ENCODE results near the gene NTN3.
"Not testable (repeated sequence)": the region's sequence is repeated elsewhere in the genome, so short reads cannot be mapped to it uniquely, and the experiment has no call there.

NTN3 gene

DNA sequence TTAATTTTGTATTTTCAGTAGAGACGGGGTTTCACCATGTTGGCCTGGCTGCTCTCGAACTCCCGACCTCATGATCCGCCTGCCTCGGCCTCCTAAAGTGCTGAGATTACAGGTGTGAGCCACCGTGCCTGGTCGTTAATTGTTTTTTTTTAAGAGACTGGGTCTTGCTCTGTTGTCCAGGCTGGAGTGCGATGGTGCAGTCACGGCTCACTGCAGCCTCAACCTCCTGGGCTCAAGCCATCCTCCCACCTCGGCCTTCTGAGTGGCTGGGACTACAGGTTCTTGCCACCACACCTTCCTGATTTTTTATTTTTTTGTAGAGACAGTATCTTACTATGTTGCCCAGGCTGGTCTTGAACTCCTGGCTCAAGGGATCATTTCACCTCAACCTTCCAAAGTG, 8.9 kb downstream of the NTN3 start:
- not testable (repeated sequence) for DNase-seq

DNA sequence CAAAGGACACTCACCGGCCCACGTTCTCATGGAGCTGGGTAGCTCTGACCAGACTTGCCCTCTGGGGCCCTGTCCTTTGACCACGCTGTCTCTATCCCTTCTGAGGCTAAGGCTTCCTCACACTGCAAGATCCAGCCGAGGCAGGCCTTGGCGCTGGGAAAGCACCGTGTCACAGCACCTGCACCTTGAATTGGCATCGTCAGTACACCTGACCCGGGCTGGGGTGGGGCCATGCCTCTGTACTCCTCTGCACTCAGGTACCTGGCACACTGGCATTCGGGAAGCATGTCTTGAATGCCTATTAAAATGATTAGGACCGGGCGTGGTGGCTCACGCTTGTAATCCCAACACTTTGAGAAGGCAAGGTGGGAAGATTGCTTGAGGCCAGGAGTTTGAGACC, 9.9 kb downstream of the NTN3 start:
- DNase-seq: no peak

DNA sequence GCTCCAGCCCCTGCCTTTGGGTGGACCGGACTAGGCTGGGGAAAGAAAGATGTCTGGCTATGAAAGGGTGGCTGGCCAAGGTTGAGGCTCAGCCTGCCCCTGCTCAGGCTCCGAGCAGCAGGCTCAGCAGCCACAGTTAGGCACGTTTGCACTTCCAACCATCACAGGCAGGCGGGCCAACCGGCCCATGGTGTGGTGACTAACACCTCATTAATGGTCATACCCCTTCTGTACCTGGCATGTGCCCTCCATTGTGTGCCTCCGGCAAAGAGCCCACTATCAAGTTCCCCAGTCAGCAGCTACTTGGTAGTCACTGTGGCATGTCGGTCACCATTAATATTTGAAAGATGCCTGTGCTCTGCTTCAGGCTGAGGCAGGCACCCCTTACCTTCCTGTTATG, 10.6 kb downstream of the NTN3 start:
- DNase-seq: no peak

DNA sequence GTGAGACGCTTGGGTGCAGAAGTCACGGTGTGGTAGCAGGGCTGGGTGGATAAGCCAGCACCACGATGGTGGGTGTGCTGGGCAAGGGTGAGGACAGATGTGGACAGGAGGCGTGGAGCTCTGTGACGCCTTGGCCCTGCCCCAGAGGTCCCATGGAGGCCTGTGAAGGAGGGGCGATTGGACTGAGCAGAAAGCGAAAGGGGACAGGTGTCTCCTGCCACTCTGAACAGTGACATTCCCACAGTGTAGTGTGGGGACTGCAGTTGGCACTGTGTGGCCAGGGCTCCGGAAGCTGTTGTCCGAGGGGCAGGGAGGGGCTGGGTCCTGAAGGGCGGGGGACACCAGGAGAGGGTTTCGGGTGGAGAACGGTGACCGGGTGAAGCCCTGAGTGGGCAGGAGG, 11.2 kb downstream of the NTN3 start:
- DNase-seq: no peak

DNA sequence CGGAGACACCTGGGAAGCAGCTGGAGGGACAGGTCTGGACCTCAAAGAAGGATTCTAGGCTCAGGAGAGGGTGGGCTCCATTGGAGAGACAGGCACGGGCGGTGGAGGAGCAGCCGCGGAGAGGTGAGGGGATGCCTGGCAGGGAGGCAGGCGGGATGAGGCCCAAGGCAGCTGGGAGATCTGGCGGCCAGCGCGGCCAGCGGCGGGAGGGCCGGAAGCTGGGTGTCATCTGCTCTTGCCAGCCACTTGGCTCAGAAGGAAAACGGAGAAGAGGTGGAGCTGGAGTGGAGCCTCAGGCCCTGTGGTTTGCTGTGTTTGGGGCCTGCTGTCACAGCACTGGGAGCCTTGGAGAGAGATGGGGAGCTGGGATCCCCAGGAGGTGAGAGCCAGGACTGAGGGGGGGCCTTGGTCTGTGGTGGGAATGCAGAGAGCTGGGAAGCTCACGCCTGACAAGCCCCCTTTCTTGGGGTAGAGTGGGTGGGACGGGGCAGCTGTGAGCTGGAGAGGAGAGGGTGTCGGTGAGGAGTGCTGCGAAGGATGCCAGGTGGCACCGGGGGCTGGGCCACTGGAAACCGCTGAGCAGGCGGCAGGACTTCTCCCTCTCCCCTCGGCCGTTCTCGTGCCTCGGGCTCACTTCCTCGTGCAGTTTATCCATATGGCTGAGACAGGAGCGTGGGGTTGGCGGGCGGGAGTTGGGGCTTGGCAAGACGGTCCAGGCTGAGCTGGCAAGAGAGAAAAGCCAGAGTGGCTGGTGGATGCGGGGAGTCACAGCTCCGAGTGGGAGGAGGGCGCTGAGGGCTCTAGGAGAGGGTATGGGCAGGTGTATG, 11.8 kb downstream of the NTN3 start:
- DNase-seq: peak; percentile 35

DNA sequence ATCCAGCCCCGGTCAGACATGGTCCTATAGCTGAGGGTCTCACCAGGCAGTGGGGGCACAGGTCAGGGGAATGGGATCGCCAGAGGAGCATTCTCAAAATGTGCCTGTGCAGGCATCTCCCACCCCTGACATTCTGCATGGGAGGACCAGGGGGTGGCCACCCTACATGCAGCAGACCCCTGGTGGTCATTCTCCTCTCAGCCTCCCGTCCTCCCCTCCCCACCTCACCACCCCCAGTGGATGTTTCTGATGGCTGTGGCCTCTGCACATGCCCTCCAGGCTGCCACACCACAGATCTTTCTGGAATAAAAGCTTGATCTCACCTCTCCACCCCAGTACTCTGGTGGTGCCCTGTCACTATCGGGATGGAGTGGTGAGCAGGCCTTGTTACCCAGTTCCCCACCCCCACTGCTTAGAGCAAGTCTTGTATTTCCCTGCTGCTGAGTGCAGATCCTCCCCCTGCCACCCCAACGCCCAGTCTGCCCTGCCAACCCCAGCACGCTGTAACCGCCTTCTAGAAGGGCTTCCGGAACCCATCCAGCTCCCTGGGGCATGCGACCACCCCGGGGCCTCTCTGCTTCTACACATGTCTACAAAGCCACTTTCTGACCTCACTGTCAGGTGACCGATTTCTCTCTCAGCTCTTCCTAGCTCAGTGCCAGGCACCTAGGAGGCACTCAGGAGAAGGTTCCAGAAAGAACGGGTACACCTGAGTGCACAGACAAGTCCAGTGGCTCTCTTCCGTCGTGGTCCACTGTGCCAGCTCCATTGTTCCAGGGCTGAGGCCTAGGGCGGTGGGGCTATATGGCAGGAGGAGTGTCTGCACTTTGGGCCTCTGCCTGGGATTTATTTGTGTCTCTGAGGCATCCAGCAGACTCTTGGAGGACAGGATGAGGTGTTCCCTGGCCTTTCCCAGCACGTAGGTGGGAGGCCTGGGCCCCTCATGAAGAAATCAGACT, 13.1 kb downstream of the NTN3 start:
- no peak for DNase-seq

DNA sequence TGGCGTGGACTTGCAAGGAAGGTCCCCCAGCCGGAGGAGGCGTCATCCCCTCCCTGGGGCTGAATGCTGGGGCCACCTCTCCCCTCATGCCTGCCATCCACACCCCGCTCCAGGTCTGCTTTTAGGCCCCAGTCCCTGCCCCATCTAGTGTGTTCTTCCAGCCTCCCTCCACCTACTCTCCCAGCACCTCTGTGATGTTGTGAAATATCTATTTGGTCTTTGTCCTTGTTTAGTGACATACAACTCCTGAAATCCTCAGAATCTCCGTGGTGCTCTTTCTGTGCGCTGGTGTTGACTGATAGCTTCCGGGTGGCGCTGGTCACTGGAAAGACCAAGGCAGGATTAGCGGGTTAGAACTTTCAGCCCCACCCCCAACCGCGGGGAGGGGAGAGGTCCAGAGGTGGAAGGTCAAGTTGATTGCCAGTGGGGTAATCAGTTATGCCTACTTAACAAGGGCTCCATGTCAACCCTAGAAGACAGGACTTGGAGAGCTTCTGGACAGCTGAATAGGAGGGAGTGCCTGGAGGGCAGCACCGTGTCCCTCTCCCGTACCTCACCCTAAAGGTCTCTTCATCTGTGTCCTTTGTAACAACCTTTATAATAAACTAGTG, 13.9 kb downstream of the NTN3 start:
- DNase-seq: no peak

DNA sequence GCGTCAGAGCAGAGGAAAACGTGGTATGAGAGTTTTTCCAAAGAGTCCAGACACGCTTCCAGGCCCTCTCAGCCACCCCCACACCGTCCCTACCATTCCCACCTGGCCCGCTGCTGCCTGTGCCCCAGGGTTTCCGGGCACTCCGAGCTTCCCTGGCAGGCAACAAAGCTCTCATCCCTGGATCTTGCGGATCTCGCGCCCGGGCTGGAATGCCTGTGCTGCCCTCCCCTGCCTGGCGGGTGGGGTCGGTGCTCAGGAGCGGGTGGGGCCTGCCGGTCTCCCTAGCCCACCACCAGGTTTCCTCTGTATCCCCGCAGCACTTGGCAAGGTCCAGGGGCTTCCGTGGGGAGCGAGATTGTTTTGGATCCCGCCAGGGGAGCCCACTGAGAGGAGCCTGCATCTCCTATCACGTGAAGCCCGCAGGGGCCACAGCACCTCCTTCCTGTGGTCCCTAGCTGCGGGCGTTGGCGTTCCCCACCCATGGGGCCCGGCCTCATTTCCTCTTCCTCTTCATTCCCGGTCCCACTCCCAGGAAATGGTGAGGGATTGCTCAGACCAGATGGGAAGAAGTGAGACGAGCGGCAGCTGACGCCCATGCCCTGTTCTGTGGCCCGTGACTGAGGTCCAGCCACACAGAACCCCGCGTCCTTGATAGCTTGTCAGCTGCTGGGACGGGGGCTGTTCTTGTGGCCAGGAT, 14.9 kb downstream of the NTN3 start:
- DNase-seq: no peak

DNA sequence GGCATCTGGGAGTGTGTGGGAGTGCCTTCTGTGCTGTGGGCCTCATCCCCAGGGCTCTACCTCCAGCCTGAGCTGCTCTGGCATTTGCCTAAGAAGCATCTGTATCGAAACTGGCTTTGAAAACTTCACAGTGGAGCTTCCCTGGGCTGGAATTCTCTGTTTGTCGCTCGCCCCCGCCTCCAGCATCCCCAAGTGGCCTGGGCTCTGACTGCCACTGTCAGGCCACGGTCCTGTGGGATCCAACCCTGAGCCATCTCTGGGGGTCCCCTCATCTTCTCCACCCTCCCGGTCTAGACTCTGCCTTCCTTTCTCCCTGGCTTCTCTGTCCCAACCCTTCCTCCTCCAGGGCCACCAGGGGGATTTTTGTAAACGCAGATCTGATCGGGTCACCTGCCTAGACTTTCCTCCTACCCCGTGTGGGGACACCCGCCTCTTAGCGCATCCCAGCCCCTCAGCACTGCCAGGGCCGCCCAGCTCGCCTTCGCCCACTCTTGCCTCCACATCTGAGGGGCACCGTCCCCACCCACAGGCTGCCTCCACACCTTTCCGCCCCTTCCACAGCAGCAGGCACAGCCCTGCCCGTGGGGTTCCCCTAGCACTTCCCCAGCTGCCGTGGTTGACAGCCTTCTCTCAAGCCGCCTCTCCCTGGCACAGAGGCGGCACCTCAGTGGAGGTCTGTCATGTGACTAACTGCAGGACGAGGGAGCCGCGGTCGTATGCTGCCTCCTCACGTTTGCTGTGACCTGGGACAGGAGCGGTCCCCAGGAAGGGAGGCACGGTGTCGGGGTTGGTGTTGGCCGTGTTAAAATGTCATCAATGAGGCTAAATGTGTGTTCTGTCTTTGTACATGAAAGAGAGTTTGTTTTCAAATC, 15.8 kb downstream of the NTN3 start:
- peak; percentile 65 for DNase-seq

DNA sequence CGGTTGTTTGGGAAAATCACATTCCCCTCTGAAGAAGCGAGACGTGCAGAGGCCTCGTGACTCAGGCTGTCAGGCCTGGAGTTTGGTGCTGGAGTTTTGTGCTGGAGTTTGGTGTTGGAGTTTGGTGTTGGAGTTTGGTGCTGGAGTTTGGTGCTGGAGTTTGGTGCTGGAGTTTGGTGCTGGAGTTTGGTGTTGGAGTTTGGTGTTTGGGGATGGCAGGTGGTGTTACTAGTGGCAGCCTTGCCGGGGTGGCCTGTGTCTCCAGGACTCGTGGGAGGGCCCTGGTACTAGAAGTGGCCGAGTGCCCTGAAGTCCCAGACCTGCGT, 16.4 kb downstream of the NTN3 start:
- DNase-seq: no peak

DNA sequence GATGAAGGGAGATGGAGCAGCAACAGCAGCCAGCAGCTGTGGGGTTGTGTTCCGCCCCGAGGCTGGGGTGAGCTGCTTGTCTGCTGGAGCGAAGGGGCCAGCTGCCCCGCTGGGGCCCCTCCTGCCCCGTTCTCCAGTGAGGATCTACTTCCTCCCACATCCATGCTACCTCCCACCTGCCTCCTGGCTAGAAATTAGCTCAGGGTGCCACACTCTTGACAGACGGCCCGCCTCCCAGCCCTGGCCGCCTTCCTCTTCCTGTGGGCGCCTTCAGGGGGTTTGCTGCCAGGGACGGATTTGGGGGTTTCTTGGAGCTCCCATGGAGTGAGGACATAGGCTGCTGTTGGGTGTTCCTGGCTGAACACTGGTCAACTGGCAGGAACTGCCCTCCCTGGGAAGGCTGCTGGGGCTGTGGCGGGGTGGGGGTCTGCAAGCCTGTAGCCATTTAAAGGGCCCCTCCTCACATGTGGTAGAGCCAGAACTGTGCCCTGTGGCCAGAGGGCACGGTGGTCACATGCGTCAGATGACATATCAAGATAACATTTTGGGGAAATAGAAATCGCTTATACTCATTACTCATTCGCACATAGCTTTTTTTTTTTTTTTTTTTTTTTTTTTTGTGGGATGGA, 16.9 kb downstream of the NTN3 start:
- peak; percentile 48 for DNase-seq

DNA sequence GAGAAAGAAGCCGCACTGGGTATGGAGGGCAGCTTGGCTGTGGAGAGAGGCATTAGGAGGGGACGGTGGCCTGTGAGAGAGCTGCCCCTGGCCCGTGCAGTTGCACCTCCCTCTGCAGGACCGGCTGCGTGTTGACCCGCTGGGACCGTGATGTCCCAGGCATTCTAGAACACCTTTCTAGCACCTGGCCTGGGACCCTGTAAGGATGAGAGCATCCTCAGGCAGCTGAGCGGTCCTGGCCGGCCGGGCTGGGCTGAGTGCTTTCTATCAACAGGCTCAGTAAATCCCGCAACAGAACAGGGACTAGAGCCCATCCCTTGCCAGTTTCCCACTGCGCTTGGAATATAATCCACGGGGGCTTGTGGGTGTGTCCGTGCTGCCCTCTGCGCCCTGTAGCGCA, 18.5 kb downstream of the NTN3 start:
- DNase-seq: no peak

DNA sequence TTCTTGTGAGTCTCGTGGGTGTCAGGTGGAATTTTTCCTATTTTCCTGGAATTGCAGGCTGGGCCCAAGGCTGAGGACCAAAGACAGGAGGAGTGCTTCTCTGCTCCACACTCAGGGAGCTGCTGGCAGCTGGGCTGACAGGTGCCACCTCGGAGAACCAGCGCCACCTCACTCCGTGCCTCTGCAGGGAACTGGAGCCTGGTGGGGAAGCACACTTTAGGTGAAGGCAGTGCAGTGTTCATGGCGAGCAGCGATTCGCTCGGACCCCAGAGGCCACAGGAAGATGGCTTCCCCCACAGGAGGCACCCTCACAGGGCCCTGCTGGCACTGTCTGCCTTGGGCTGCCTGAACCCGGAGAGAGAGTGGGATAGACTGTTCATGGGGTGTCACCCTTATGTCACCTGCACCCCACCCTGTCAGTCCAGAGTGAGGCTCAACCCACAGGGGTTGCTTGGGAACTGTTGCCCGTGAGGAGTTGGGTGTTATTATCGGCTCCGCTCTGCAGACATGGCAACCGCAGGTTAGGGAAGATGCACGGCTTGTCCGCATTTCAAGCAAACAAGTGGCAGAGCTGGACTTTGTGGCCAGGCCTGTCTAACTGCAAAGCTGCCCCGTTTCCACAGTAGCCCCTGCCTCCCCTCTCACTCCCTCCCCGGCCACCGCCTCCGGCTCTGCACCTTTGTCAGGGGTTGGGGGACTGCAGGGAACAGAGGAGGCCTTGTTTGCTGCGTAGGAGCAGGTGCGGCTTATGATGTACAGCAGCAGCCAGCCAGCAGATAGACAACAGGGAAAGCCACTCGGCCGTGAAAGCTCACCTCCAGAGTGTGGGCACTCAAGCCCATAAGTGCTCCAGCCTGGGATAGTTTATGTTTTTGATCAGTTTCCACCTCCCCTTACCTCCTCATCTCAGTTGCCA, 19.4 kb downstream of the NTN3 start:
- peak; percentile 37 for DNase-seq

DNA sequence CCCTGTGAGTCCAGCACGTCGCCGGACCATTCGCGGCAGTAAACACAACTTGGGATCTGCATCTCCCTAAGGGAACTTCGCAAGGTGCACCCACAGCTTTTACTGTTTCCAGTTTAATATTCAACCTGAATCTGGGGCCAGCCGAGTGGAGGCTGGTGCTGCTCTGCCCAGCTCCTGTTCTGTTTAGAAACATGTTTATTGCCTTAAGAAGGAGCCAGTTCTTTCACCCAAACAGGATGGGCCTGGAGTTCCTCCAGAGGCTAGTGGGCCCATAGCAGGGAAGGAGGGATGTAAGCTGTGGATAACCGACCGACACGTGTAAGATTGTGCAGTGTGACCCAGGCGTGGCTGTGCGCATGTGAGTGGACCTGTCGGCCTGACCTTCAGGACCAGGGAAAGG, 21.2 kb downstream of the NTN3 start:
- no peak for DNase-seq

DNA sequence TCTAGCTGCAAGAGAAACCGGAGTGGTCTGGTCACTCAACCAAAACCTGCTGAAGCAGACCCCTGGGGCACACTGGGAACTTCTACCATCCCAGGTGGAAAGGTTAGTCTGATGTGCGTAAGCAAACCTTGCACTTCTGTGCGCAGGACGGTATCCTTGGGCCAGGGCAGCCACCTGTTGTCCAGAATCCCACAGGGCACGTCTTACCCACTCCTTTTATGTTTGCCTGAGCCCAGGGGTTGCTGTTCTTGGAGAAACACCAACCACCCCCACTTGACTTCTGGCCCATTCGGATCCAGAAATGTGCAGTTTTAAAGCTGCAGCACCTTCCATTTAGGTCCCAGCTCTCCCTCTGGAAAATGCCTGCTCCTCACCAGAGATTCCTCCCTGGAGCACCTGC, 22.5 kb downstream of the NTN3 start:
- no peak for DNase-seq

DNA sequence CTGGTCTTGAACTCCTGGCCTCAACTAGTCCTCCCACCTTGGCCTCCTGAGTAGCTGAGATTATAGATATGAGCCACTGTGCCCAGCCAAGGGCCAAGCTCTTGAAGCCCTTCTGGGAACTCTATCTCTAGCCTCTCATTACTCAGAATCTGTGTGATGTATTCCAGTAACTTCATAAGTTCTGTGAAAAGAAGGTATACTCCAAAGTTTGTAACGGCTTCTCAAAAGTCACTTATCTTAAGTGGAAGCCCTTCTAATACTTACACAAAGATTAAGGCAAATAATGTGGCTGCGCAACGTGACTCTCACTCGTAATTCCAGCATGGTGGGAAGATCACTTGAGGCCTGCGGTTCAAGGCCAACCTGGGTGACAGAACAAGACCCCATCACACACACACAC, 23.5 kb downstream of the NTN3 start:
- DNase-seq: no peak

DNA sequence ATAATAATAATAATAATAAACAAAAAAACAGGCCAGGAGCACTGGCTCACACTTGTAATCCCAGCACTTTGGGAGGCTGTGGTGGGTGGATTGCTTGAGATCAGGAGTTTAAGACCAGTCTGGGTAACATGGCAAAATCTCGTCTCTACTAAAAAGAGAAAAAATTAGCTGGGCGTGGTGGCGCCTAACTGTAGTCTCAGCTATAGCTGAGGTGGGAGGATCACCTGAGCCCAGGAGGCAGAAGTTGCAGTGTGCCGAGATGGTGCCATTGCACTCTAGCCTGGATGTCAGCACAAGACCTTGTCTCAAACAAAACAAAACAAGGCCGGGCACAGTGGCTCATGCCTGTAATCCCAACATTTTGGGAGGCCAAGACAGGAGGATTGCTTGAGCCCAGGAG, 23.9 kb downstream of the NTN3 start:
- DNase-seq: no peak

DNA sequence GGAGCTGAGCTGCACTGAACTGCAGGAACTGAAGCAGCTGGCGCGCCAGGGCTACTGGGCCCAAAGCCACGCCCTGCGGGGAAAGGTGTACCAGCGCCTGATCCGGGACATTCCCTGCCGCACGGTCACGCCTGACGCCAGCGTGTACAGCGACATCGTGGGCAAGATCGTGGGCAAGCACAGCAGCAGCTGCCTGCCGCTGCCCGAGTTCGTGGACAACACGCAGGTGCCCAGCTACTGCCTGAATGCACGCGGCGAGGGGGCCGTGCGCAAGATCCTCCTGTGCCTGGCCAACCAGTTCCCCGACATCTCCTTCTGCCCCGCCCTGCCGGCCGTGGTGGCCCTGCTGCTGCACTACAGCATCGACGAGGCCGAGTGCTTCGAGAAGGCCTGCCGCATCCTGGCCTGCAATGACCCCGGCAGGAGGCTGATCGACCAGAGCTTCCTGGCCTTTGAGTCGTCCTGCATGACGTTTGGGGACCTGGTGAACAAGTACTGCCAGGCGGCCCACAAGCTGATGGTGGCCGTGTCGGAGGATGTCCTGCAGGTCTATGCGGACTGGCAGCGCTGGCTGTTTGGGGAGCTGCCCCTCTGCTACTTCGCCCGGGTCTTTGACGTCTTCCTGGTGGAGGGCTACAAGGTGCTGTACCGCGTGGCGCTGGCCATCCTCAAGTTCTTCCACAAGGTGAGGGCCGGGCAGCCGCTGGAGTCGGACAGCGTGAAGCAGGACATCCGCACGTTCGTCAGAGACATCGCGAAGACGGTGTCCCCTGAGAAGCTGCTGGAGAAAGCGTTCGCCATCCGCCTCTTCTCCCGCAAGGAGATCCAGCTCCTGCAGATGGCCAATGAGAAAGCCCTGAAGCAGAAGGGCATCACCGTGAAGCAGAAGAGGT, 25.4 kb downstream of the NTN3 start:
- no peak for DNase-seq

DNA sequence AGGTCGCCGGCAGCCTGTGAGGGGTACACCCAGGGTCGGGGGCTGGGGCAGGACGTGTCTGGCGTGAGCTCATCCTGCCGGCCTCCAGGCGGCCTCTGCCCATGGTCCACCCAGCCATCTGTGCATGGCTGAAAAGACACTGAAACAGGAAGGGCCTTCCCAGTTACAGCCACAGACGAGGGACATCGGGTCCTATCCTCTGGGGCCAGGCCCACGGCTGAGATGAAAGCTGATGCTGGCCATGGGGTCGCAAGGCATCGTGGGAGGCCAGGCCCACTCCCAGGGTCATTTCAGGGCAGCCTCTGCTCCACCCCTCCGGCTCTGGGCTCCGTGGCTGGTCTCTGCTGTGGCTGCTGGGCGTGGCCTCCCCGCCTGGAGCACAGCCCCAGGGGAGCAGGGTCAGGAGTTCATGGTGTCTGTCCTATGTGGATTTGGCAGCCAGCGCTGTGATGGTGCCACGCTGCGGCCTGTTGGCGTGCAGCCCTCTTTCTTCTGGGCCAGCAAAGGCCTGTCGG, 26.1 kb downstream of the NTN3 start:
- DNase-seq: no peak

Data from right kidney (tissue), 1 donor.